ENCODE results near the gene BTNL9.

BTNL9 gene

GRCh38 chr5:181063514-181063913 lies 23.4 kb downstream of the BTNL9 start:
- TF ChIP-seq CTCF (IDR thresholded peaks at IDR 0.05; ENCODE audit: borderline replicate concordance, insufficient read depth, low read depth, low read length) = no peak
- H3K4me3 ChIP-seq (ENCODE audit: low read depth, low read length) = no peak overlapping the region

DNA sequence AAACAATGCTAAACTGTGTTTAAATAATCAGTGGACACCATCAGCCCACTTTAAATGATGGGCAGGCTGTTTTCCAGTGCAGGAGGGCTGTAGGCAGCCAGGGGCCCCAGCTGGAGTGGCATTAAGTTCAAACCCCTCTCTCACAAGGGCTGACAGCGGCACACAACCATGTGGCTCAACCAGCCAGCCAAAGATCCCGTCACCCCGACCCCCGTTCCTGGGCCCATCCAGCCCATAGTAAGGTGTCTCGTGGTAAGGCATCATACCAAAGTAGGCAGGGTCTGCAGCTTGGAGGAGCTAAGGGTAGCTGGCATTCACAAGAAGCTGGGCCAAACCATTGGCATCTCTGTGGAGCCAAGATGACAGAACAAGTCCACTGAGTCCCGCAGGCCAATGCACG lies 24.9 kb downstream of the BTNL9 start:
- no peak overlapping the region for H3K4me3 ChIP-seq (ENCODE audit: low read depth, low read length)
- TF ChIP-seq CTCF (IDR thresholded peaks at IDR 0.05; ENCODE audit: borderline replicate concordance, insufficient read depth, low read depth, low read length) = no peak

DNA sequence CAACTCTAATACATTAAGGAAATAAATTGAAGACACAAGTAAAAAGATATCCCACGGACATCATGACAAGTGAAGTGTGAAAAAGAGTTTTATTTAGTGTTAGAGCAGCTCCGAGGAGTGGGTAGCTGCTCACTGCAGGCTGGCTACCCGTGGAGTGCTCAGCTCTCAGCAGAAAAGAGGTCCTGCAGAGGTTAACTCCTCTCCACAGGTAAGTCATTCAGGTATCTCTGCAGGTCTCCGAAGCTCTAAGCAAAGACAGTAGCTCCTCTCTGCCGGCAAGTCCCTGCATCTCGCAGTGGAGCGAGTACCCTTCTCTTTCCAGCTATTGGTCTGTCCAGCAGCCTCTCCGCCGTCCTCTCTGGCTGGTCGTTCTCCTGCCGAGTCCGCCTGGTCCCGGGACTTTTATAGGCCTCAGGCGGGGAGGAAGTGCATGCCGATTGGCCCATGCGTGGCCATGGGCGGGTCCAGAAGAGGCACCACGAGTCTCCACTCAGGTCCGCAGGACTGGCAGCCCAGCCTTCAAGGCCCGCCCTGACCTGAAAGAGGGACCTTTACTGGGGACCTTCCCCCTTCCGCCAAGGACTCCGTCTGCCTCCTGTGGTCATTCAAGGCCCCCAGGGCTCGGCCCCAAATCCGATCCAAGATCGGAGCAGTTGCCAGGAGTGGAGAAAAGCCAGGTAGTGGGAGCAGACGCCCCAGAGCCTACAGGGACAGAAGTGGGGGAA lies 29.9 kb downstream of the BTNL9 start:
- no peak for TF ChIP-seq CTCF (IDR thresholded peaks at IDR 0.05; ENCODE audit: borderline replicate concordance, insufficient read depth, low read depth, low read length)
- H3K4me3 ChIP-seq (ENCODE audit: low read depth, low read length) = no peak overlapping the region

GRCh38 chr5:181070523-181070922 lies 30.5 kb downstream of the BTNL9 start:
- H3K4me3 ChIP-seq (ENCODE audit: low read depth, low read length) = no peak overlapping the region

GRCh38 chr5:181071257-181071656 lies 31.2 kb downstream of the BTNL9 start:
- no peak for TF ChIP-seq CTCF (IDR thresholded peaks at IDR 0.05; ENCODE audit: borderline replicate concordance, insufficient read depth, low read depth, low read length)
- no peak overlapping the region for H3K4me3 ChIP-seq (ENCODE audit: low read depth, low read length)

More at GRCh38 chr5:181070523-181070922, 30.5 kb downstream of the BTNL9 start:
- no peak for TF ChIP-seq CTCF (IDR thresholded peaks at IDR 0.05; ENCODE audit: borderline replicate concordance, insufficient read depth, low read depth, low read length)

- TF ChIP-seq CTCF (IDR thresholded peaks at IDR 0.05; ENCODE audit: borderline replicate concordance, insufficient read depth, low read depth, low read length) = no peak
- H3K4me3 ChIP-seq (ENCODE audit: low read depth, low read length) = no peak overlapping the region
These were observed 36.9 kb downstream of the BTNL9 start for GRCh38 chr5:181076920-181077319.

GRCh38 chr5:181081989-181082388 lies 41.9 kb downstream of the BTNL9 start:
- no peak overlapping the region for H3K4me3 ChIP-seq (ENCODE audit: low read depth, low read length)
- TF ChIP-seq CTCF (IDR thresholded peaks at IDR 0.05; ENCODE audit: borderline replicate concordance, insufficient read depth, low read depth, low read length) = no peak

Data from GM12875 (cell line).